Pulmonary artery endothelial cell (primary cell): Measurements from ENCODE around the gene ATXN7L1. TPM values are rescaled to one million over a fixed set of nuclear protein-coding genes. Genes with fewer than 3 reads are reported as not detected.

ENCODE experiments used
- DNase-seq: peaks from one replicate; pipeline ENCODE4 v3.0.0-alpha.2; 2011; ENCODE audit warnings: low read depth, low spot score
- total RNA-seq: library from RNA; depleted of rRNA; stranded (reverse); fragments of >200 nt; gene quantifications from 2 replicates; pipeline ENCODE4 v1.2.3, GENCODE V29; 2014

Gene ATXN7L1
- total RNA-seq, 1 donor from 2014 or later: 2.8 TPM

DNA sequence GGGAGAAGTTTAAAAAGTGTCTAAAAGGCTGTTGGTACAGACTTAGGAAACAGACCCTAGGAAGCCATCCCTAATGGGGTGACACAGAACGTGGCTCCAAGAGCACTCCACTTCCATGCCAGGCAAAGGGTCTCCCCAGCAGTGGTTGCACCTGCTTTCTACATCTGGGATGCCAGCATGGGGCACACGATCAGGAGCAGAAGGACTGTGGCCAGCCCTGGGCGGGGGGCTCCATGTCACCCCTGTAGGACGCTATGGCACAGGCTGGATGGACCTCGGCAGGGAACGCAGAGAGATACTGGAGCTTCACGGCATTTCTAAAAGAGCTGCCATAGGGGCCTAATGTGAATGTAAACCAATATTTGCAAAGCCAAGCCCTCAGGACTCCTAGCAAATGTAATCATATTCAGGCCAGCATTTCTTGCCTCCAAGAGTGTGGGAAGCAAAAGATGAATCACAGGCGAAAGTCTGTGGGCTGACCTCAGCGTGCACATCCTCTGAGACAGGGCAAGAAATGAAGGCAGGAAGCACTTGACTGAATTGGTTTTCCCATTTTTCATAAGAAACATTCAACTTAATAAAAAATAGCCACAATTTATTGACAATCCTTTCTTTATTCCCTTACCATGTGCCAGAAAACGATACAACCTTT, 93.9 kb downstream of the ATXN7L1 start:
- DNase-seq: peak; percentile 55

DNA sequence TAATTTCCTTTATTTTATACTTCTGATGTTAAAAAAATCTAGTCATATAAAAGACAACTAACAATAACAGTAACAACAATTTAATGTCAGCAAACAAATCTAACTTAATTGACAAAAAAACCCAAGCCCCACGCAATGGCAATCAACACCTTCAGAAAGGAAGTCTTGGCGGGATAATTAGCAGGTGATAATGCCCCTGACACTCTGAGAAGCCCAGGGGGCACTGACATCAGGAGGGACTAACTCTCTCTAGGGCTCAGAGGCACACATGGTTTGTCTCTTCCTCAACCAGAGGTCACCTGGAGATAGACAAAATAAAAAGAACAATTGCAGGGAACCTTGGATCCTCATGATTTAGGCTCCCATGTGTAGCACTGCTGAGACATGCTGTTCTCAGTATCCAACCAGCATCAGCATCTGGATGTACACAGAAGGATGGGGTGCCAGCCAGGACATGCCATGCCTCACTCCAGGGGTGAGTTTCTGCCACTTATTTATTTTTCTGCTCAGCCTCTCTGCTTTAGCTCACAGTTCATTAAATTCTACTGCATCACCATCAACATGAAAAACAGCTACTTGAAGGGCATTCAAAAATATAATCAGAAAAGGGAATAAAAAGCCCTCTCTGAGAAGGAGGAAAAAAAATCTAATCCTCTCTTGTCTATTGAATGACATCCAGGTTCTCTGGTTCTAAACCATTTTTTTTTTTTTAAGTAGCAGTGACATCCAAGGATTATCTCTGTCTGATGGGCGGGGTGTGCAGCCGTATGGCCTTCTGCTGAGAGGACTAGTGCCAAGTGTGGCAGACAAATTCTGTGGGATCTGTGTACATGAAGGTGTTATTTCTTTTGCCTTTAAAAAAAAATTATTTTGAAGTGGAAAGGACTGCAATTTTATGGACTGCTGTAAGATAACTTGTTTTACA, 96.3 kb downstream of the ATXN7L1 start:
- no peak for DNase-seq

DNA sequence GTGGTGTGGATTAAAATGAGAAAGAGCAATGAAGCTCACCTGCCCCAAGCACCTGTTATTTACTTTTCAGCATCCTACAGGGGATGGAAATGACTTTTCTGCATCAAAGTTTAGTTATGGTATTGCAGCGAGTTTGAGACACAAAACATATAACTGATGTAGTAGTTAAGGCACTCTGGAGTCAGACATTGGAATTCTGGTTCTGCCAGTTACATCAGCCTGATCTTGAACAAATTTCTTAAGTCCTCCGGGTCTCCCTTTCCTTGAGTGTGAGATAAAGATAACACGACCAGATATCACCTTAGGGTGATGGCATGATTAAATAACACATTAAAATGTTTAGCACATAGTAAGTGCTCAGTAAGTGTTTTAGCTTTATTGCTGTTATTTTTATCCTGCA, 97.4 kb downstream of the ATXN7L1 start:
- DNase-seq: no peak

DNA sequence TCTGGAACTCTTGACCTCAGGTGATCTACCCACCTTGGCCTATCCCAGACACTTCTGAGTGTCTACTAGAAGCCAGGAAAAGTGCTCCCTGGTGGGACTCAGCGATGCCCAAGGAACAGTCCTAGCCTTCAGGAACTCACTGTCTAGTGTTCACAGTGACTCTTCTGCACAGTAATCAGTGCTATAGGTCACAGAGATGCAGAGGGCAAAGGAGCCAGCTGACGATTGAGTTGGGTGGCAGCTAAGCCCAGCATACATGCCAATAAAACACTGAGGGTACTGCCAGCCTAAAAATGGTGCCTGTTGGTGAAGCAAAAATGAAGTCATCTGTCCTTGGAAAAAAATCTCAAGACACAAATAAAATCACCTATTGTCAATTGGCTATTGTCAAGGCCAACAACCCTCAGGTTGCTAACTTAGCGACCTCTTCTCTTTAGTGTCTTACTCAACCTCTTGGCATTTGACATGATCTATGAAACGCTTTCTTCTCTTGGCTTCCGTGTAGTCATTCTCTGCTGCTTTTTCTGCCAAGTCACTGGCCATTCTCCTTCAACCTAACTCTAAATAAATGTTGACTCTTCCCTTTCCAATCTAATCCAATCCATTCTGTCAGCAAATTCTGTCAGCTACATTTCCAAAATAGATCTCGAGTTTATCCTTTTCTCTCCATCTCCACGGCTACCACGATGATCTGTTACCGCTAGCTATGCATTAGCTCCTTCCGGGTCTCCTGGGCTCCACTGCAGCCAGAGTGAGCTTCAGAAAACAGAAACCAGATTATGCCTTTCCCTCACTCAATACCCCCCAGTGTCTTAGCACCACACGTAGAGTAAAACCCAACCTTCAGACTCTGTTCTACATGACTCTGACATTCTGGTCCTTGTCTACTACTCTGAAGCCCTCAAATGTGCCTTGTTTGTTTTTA, 99.2 kb downstream of the ATXN7L1 start:
- no peak for DNase-seq

DNA sequence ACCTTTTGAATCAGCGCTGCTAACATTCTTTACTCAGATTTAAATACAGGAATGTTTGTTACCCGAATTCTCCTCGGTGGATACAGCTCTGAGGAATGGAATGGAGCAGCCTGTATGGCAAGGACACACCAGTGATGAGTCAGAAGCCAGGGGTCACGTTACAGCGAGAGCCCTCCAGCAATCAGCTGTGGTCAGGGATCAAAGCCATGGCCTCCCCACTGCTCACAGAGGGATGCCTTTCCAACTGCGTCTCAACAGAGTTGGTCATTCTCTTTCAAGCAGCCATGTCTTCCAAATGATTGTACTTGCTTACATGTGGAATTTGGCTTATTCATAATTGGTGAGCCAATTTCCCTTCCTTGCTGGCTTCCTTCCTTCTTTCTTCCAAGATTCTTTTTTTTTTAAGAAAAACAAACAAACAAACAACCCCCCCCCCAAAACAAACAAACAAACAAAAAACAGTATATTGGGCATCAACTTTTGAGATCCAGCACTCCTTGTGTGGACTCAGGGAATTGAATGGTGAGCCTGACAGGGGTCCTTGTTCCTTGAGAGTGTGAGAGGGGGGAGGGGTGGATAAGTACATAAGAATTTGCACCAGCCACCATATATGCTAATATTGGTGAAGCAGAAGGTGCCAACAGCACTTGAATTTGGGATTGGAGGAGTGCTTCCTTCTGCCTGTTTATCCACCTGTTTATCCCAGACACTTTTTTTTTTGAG, 100.2 kb downstream of the ATXN7L1 start:
- DNase-seq: peak; percentile 59

DNA sequence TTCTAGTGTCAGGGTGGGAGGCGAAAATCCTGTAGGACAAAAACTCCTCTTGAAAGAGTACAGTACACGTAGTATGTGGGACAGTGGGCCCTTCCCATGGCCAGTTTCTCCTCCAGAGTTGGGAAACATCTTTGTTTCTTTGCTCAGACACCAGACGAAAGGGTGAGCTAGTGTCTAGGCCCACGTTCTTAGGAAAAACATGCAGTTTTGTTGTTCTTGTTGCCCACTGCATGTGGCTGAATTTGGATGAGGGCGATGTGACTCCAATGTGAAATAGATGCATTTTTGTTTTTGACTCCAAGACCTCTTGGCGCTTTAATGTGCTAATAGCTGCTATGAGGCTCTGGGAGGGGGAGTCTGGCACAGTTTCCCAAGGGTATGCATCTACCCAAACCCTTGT, 100.8 kb downstream of the ATXN7L1 start:
- no peak for DNase-seq

DNA sequence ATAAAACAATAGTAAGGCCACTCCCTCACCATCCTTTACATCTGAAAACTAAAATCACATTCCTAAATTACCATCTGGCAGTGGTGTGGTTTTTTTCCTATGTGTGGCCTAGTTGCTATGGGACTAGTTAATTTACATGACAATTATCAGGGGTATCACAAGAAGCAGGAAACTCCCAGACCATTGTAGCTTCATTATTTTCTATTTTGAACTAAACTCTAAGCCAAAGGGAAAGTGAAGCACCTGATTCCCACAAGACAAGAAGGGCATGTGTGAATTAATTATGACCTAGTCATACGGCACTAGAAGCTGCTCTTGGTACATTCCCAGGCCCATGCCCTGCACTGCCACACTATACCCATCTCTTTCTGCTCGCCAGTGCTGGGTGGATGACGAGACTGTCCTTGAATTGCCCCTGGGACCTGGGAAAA, 103.4 kb downstream of the ATXN7L1 start:
- DNase-seq: no peak

DNA sequence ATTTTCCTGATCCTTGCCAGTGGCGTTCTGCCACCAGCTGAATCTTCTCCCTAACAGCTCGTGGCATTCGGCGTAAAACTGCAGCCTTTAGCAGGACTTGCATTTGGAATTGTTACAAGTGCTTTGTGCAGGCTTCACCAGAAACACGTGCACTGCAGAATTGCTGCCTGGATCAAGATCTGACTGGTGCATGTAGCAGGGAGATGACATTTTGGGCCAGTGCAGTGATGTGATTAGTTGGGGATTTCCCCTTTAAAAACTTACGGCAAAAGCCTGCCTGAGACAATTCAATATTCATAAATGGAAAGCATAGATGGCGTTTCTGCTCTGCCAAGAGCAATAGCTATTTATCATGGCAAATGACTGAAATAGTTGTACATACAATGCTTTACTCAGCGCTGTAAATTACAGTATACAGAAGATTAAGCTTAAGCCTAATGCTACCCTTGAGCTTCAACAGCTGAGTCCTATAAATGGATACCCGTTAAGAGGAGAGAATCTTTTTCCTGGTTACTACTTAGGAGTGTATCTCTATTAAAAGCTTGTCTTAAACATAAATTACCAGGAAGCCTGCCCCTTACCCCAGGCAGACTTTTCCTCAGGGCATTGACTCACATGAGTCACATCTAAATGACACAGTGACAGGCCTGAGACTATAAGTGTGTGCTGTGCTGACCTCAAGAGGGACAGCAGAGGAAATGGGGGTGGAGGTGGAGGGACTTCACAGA, 106.3 kb downstream of the ATXN7L1 start:
- DNase-seq: no peak

DNA sequence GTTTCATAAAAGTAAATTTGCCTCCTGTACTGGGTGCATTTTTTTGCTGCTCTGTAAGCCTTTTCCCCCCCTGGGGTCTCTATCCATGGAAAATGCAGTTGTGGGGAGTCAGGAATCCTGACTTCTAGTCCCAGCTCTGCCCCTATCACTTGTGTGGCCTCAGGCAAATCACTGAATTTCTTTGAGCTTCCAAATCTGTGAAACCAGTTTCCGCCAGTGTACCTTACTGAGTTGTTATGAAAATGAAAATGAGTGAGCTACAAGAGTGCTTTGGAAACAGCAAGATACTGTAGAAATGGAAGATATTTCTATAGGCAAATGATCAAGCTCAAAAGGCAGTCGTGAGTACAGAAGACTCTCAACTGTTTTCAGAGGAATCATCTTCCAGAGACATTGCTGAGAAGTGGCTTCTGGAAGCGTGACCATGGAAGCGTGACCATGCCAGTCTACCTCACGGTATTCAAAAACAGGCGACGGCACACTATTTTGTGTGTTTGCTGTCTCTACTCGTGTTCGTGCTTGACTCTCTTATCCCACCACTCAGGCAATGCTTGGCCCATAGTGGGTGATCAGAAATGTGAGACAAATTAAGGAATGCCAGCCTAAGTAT, 107.4 kb downstream of the ATXN7L1 start:
- DNase-seq: no peak

DNA sequence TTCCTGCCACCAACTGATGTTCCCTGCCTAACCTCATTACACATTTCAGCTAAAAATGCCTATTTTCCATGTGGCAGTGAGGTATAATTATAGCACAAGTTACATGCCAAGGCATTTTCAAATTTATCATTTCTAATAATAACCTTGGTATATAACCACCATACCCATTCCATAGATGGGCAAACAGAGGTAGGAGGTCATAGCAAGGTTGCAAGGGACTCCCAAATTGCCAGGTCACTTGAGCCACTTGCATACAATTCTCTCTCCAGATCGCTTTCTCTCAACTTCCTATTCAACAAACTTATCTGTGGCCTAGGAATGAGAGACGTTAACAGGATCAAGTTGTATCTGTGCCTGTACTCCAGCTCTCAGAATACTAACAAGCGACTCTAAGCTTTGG, 108.3 kb downstream of the ATXN7L1 start:
- DNase-seq: no peak

DNA sequence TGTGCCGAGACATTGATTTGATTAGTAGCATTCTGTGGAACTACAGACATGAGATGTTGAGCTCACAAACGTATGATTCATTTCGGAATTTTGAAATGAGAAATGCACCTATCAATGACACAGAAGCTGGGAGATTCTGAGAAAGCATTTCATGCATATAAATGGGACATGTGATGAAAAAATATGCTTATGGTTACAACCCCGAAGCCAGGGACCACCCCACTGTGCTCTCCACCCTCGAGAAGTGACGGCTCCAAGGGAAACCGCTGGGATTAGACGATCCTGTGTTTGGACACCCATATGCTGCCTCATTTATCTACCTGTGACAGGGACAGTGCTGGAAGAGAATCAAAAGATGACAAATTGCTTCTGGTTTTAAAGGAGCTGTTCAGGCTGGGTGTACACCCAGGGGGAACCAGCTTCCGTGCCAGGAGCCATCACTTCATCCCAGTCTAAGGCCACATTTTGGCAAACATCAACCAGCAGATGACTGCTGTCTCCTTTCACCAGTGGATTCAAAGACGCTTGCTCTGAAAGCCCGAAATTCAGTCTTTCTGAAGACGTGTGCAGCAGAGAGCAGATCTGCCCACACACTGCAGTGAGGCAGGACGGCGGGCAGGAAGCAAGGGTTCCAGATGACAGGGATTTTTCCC, 109.9 kb downstream of the ATXN7L1 start:
- DNase-seq: no peak

DNA sequence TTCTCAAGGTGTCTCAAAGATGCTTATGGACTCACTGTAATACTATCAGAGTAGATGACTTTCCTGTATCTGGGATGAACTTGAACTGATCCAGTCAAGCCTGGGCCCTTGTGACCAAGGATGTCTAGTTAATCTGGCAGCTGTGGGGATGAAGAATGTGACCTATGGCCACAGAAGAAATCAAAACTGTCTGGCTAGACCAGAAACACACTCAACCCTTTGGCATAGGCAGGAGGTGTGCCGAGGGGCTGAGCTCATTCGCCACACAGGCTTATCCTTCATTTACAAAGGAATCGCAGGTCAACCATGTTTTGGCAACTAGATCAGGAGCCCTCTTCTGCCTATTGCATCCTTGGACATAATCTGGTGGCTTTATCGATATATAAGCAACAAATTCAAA, 110.6 kb downstream of the ATXN7L1 start:
- no peak for DNase-seq

DNA sequence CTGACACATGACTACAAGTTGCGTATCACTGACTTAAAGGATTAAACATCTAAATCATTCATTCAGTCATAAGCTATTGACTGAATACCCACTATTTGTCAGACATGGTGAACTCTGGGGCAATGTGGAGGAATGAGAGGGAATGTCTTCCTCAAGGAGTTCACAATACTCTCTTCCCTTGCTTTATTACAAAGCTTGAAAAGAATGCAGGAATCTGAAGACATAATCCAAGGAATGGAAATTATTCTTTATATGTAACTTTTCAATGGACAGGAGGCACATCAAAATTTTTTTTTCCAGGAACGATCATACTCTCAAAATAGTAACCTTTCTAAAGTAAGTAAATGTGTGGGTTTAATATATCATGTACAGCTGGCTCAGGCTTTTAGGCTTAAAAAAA, 111.9 kb downstream of the ATXN7L1 start:
- DNase-seq: no peak

DNA sequence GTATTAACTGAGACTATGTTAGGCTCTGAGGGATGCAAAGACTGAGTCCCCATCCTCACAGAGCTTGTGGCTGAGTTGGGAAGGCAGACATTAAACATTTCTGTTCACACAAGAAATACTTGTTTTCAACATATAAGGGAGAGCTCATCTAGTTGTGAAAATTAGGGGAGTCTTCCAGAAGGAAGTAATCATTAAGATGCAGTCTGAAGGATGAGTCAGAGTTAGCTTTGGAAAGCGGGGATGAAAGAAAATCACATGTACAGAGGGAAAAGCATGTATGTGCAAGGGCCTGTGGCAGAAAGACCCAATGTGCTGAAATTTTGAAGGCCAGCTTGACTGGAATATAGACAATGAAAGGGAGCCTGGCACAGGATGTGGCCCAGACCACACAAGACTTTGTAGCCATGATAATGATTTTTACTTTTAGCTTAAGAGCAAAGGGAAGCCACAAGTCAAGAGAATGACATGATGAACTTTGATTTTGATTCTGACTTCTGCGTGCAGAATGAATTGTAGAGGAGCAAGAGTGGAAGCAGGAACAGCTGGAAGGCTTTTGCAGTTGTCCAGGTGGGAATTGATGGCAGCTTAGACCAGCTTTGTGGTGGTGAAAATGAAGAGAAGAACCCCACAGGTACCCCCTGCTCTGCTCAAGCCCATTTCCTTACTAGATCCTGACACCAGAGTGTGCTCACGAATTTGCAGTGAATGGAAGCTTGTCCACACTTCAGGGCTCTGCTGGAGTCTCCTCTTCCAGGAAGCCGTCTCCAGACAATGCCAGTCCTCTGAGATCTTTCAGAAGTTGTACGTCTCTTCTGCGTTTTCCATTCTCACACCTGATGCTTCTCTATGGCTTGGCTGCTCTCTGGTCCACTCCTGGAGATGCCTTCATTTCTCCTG, 115.6 kb downstream of the ATXN7L1 start:
- no peak for DNase-seq

DNA sequence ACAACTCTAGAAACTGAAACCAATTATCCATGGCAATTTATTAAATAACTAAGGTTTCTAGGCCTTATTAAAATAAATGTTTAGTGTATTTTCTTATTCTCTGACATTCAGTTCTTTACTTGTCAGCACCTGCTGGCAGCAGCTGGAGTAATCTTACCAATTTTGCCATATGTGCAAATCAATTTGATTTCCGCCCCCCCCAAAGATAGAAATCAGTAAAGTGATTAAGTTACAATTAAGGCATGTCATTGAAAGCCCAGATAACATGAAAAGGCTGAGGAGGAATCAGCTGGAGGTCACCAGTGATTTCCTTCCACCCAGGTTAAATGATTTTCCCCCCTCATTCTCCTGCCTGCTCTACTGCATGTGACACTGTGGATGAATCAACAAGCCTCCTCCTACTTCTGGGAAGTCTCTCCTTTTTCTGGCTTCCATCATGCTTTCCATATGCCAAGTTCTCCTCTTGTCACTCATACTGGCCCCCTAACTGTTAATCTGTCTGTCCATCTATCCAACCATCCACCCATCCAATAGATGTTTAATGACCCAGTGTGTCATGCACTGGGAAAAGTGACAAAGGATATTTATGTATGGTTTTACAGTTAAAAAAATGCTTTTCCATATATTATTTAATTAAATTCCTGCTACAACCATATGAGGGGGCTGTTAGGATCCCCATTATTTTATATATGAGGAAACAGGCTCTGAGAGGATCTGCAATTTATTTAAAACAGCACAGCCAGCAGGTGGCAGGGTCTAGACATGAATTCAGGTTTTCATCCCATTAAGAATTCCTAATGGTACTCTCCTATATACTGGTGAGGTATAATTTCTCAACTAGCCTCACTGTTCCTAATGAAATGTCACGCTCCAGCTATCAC, 116.5 kb downstream of the ATXN7L1 start:
- DNase-seq: peak; percentile 15

DNA sequence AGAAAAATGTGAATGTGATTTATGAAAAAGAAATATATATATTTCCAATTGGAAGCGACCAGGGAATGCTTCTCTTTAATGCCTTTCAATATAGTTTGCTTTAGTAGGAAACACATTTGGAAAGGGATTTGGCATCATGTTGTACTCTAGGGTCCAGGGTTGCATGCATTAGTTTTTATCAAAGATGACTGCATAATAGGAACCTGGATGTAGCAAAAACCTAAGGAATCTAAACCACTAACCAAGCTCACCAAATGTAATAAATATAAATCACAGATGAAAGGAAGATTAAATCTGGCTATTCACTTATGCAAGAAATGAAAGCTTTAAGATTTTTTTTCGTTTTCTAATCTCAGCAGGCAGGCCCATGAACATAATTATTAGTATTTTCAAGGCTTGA, 120.0 kb downstream of the ATXN7L1 start:
- no peak for DNase-seq

DNA sequence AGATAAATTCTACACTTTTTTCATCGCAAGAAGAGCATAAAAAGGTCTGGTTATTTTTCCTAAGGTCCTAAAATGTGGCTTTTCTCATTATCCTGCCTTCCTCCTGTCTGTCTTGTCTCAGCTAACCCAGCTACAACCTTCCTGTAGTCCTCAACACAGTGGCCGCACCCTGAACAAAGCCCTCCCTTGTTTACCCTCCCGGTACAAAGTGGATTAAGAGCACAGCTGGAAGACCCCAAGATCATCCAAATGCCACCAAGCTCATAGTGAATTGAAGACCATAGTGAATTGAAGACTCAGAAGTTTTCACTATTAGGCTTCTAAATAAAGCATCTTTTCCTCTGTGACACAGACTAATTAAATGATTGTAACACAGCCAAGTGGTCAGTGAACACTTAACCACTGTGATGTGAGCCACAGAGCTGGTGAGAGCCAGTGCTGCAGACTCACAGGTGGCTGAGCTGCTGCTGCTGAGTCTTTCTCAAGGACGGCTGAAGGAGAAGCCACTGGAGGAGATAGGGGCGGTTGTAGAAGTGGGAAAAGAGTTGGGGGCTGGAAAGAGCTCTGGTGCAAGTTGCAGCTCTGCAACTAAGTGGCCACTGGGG, 123.6 kb downstream of the ATXN7L1 start:
- no peak for DNase-seq
